Stimulated activated CD8-positive, alpha-beta memory T cell treated with anti-CD3 and anti-CD28 coated beads, Interleukin-4, amount 100 ng/mL, for 48 hours (primary cell): ENCODE results near the gene NKX1-2.
"Not testable (repeated sequence)": the region's sequence is repeated elsewhere in the genome, so short reads cannot be mapped to it uniquely, and the experiment has no call there.

Source experiments
- DNase-seq: peaks from one replicate; pipeline ENCODE4 v3.0.0-alpha.2; 2020

The NKX1-2 gene

GRCh38 chr10:124449170-124450011 lies 444 bp downstream of the NKX1-2 start:
- DNase-seq: no peak

GRCh38 chr10:124448696-124449169 lies 1.1 kb downstream of the NKX1-2 start:
- no peak for DNase-seq

DNA sequence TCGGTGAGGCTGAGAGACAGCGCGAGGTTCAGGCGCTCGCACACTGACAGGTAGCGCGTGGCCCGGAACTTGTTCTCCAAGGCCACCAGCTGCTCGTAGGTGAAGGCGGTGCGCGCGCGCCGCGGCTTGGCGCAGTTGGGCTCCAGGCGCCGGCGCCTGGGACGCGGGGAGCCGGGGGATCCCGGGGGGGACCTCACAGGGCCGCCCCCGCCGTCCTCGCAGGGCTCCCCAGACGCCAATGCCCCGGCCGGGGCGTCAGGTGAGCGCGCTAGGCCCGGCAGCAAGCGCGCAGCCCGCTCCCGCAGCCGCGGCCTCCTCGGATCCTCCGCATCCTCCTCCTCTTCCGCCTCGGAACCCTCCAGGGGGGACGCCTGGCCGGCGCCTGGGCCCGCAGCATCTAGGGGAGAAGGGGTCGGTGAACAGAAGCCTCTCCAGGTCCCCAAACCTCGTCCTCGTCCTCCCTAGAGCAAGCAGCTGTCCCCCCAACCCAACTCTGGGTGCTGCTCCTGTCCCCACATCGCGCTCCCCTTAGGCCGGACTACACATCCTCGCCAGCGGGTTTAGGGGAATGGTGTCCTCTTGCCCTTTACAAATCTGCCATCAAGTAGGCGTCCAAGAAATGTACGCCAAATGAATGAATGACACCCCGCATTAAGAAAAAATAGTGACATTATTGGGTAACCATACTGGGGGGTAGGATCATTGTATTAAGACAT lies 1.9 kb downstream of the NKX1-2 start:
- no peak for DNase-seq

DNA sequence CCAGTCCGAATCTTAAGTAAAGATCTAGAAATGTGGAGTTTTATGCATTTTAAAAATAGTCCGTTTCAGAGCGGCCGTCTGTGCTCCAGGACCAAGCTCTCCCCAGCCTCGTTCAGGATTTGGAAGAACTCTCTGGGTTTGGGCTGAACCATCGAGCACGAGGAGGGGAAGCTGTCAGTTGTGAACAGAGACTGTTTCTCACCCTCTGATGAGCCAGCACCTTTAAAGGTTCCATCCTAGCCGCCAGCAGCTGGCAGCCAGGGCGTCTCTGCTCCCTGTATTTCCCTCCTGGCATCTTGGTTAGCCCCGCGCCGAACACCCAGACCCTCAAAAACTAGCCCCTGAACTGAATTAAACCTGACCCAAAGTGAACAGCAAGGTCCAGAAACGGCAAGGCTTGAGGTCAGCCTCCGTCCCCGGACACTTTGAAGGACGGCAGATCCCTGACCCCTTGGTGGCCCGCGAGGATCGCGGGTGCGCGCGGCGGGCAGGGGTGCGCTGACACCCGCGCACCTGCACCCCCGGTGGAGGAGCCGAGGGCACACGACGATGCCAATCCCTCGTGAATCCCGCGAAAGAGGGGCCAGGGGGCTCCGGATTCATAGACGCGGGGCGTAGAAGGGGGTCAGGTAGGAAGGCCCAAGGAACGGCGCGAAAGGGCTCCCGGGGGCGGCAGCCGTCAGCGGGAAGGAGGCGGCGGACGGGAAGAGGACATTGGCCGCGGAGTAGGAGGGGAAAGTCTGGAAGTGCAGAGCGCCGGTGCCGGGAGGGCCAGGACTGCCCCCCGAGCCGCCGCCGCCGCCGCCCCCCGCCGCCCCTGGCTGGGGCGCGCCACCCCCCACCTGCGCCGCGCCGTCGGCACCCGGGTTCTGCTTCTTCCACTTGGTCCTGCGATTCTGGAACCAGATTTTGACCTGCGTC lies 2.7 kb downstream of the NKX1-2 start:
- DNase-seq: no peak

- not testable (repeated sequence) for DNase-seq
These were observed 8.1 kb downstream of the NKX1-2 start for GRCh38 chr10:124441694-124442093.

GRCh38 chr10:124436191-124436638 lies 13.6 kb downstream of the NKX1-2 start:
- DNase-seq: no peak

GRCh38 chr10:124435683-124436082 lies 14.2 kb downstream of the NKX1-2 start:
- DNase-seq: not testable (repeated sequence)

DNA sequence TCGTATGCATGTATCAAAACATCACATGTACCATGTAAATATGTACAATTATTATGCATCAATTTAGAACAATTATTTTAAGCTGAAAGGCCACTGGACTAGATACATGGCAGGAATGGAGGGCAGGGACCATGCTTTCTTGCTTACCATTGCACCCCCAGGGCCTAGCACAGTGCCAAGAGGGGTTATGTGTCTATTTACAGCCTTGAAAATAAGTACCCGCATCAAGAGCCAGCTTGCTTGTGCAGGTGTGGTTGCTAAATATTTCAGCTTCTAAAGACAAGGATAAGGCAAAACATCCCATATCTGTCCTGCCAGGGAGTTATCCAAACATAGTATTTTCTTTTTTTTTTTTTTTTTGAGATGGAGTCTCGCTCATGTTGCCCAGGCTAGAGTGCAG lies 16.4 kb downstream of the NKX1-2 start:
- no peak for DNase-seq

DNA sequence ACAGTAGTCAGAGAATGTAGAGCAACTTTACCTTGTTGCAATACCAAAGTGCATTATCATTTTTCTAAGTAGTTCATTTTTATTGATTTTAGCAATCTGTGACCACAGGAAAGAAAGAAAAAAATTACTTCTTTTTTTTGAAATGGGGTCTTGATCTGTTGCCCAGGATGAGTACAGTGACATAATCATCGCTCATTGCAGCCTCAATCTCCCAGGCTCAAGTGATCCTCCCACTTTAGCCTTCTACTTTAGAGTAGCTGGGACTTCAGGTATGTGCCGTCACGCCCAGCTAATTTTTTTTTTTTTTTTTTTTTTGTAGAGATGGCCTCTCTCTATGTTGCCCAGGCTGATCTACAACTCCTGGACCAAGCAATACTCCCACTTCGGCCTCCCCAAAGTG lies 19.8 kb downstream of the NKX1-2 start:
- no peak for DNase-seq

GRCh38 chr10:124429576-124429975 lies 20.3 kb downstream of the NKX1-2 start:
- no peak for DNase-seq

- DNase-seq: no peak
These were observed 21.5 kb downstream of the NKX1-2 start for GRCh38 chr10:124428207-124428777.

DNA sequence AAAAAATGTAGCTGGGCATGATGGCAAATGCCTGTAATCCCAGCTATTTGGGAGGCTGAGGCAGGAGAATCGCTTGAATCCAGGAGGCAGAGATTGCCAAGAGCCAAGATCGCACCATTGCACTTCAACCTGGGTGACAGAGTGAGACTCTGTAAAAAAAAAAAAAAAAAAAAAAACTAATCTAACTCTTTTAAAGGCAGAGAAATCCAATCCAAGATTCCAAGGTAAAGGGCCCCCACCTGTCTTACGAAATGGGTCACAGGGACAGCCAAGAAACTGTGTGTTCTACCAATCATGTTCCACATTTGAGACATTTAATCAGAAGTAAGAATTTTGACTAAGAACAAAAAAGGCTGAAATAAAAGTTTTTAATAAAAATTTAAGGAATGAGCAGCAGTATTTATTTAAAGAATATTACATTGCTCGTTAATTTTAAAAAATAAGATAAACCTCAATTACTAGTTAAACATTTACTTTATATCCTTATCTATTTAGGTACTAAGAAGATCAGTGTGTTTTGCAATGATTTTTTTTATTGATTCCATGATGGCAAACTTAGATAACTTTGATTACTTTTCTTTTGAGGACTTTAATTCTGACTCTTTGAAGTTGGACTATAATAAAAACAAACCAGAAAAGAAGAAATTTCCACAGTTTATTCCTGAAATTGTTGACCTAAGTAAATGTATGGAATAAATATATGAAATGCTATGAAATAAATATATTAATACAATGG lies 24.4 kb downstream of the NKX1-2 start:
- no peak for DNase-seq

DNA sequence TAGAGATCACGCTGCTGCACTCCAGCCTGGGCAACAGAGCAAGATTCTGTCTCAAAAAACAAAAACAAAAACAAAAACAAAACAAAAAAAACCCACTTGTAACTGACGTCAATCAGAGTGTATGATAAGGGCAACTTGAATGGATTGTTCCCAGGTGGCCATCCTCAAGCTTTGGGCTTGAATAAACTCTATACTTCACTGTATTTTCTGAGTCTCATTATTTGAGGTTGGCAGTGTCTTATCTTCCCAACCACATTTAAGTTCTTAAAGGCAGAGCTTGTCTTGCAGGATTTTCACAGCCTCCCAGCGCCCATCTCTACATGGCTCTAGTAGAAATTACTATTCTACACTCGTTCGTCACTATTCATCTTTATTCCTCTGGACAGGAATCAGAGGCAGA lies 26.0 kb downstream of the NKX1-2 start:
- no peak for DNase-seq

- no peak for DNase-seq
These were observed 27.1 kb downstream of the NKX1-2 start for GRCh38 chr10:124422742-124423141.

DNA sequence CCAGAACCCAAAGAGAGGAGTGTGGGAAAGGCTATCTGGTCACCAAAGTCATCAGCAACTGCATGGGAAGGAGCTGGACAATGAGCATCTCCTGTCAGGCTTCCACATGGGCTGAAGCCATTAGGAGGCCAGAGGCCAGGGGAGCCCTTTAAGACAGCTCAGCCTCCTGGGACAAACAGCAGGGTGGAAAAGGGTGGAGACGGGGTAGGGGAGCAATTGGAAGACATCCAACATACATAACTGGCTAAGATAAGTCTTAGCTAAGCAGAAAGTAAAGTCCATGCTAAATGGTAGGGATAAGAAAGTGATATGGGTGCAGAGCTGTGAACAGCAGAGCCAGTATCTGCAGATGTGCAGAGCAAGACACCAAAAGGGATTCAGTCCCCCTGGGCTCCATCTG lies 29.6 kb downstream of the NKX1-2 start:
- no peak for DNase-seq

DNA sequence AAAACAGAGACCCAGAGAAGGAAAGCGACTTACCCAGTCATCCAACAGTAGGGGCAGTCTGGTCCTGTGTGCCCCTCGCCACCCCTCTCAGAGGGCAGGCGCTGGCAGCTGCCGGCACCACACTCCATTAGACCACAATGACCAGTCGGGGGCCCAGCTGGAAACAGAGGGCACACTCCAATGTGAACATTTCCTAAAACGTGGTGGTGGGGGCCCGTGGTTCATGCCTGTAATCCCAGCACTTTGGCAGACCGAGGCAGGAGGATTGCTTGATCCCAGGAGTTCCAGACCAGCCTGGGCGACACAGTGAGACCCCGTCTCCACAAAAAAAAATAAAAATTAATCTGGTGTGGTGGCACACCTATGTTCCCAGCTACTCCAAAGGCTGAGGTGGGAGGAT lies 30.2 kb downstream of the NKX1-2 start:
- DNase-seq: no peak

GRCh38 chr10:124418726-124419501 lies 30.9 kb downstream of the NKX1-2 start, which contains the start of gene OAT:
OAT (minus strand) TSS chr10:124418923; CDS start chr10:124412171, 6,752 bp downstream.
- DNase-seq: peak; percentile 97

DNA sequence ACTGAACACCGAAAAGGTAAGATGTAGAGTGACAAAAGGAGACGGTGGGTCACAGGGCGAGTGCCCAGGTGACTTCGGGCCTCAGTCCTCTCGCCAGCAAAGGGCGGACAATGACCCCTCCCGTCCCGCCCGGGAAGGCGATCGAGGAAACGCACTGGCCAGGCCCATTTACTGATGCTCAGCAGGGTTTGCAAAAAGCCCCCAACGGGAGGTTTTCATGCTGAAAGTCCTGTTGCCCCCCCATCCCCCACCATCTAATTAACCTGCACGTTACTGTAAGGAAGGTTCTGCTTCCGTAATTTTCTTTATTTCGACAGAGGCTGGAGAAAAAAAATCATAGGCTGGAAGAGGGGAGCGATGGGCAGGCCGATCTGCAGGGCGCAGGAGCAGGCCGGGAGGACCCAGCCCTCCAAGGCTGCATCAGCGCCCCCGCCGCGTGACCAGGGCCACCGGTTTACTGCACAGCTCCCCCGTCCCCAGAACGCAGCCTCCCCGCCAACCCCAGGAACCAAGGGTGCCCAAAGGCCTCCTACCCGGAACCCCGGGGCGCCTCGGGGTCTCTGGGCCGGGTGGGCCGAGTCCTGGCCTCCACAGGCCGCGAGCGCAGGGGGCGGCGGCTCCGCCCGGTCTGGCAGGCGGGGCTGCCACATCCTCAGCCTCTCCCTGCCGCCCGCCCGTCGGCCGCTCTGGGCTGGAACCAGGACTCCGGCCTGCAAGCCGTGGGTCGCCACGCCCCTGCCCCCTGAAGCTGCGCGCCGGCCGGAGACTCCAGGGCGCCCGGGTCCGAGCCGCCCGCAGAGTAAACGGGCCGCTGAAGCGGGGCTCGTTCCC lies 31.7 kb downstream of the NKX1-2 start:
- peak; percentile 65 for DNase-seq

DNA sequence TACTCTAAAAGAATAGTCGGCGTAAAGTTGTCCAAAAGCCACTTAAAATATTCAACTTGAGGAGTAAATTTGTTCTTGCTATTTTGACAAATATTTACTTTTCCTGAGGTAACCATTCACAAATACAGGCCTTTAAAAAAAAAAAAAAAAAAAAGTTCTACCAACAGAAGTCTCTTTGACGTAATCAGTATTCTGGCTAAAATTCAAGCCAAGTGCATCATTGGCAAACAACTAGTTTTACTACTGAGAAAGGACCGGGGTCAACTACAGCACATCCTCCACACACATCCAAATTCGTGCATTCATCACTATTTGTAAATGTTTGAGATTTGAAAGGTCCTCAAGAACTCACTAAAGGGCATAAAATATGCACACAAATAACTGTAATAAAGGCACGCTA lies 33.1 kb downstream of the NKX1-2 start:
- DNase-seq: no peak

DNA sequence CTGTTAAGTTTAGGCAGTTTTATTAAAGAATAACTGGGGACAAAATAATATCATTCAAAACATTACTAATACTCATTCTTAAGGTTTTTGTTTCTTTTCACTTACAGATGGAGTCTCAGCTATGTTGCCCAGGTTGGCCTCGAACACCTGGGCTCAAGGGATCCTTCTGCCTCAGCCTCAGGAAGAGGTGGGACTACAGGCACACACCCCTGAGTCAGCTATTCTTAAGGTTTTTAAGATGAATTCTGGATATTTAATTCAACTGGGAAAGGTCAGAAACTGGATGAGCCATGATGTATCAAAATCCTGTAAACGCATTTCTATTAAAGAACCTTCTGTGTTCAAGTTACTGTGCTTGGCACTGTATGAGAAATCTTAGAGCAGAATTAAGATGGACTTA lies 34.6 kb downstream of the NKX1-2 start:
- DNase-seq: no peak
